GM13977 (cell line): ENCODE results near the gene FMNL2.

Source experiments
- DNase-seq: peaks from one replicate; pipeline ENCODE4 v3.0.0; 2012; ENCODE audit warnings: low spot score
- CTCF ChIP-seq: IDR thresholded peaks from 2 replicates; pipeline ENCODE4 v1.5.1; 2012; ENCODE audit warnings: mild to moderate bottlenecking, control low read depth; ENCODE audit not compliant: insufficient read depth; ENCODE audit errors: extremely low read depth, missing control alignments
- in situ Hi-C: fragments of 300-500 bp; cut with MboI; formaldehyde crosslinking; loops from one replicate; pipeline ENCODE4 v1.12.0; 2022; ENCODE audit warnings: low sequenced_read_pairs, low pct_unique_long_range_greater_than_20kb, mixed read lengths, inconsistent platforms; ENCODE audit not compliant: unreplicated experiment

FMNL2 gene

GRCh38 chr2:152372438-152372984 is 37.5 kb downstream of the FMNL2 start:
- no peak for TF ChIP-seq CTCF
- in situ Hi-C loops = no loop called here
- DNase-seq = no peak

GRCh38 chr2:152375174-152375573 is 40.2 kb downstream of the FMNL2 start:
- no peak for DNase-seq
- in situ Hi-C loops = no loop called here
- no peak for TF ChIP-seq CTCF

GRCh38 chr2:152376385-152376784 is 41.4 kb downstream of the FMNL2 start:
- no peak for DNase-seq
- in situ Hi-C loops = no loop called here
- no peak for TF ChIP-seq CTCF

GRCh38 chr2:152376968-152377367 is 42.0 kb downstream of the FMNL2 start:
- in situ Hi-C loops = no loop called here
- no peak for TF ChIP-seq CTCF
- DNase-seq = no peak

- no peak for TF ChIP-seq CTCF
- in situ Hi-C loops = no loop called here
- no peak for DNase-seq
These were observed 44.1 kb downstream of the FMNL2 start for GRCh38 chr2:152379089-152379488.

GRCh38 chr2:152380261-152381055 is 45.5 kb downstream of the FMNL2 start:
- no peak for TF ChIP-seq CTCF
- no peak for DNase-seq
- in situ Hi-C loops = no loop called here

GRCh38 chr2:152383702-152384101 is 48.7 kb downstream of the FMNL2 start:
- in situ Hi-C loops = no loop called here
- TF ChIP-seq CTCF = no peak
- no peak for DNase-seq
